Liver (tissue), 9 donors: ENCODE results near the gene CTSE. TPM values are rescaled to one million over a fixed set of nuclear protein-coding genes. Genes with fewer than 3 reads are reported as not detected.

ENCODE experiments used
- DNase-seq: peaks from one replicate; pipeline ENCODE4 v3.0.0-alpha.2; 2017; ENCODE audit warnings: low spot score
- H3K27ac ChIP-seq, 2 donors: one replicate each; pipeline ENCODE4 v1.7.0; 2013; ENCODE audit warnings: inconsistent platforms in 2 of 2, low read length in 2 of 2, control low read depth in 1 of 2, low read depth in 1 of 2, mild to moderate bottlenecking in 1 of 2
- H3K27me3 ChIP-seq, 4 donors: one replicate each; pipeline versions ENCODE4 v1.6.1 to v1.7.0; 2013; ENCODE audit warnings: low read length in 3 of 4, inconsistent platforms in 1 of 4, mild to moderate bottlenecking in 1 of 4, moderate library complexity in 1 of 4; ENCODE audit not compliant: control insufficient read depth in 4 of 4, insufficient read depth in 4 of 4
- H3K36me3 ChIP-seq, 4 donors: one replicate each; pipeline versions ENCODE4 v1.6.1 to v1.7.0; 2013; ENCODE audit warnings: low read length in 3 of 4, mild to moderate bottlenecking in 3 of 4, low read depth in 1 of 4, moderate library complexity in 1 of 4; ENCODE audit not compliant: control insufficient read depth in 4 of 4, insufficient read depth in 3 of 4
- H3K4me1 ChIP-seq, 4 donors: one replicate each; pipeline versions ENCODE4 v1.6.1 to v1.7.0; 2013; ENCODE audit warnings: low read length in 3 of 4, mild to moderate bottlenecking in 3 of 4, moderate library complexity in 1 of 4; ENCODE audit not compliant: control insufficient read depth in 4 of 4, insufficient read depth in 4 of 4
- H3K4me3 ChIP-seq, 3 donors: one replicate each; pipeline versions ENCODE4 v1.6.1 to v1.7.0; 2013; ENCODE audit warnings: low read length in 3 of 3, control low read depth in 1 of 3, low read depth in 1 of 3, mild to moderate bottlenecking in 1 of 3
- H3K9ac ChIP-seq, 2 donors: one replicate each; pipeline ENCODE4 v1.7.0; 2013; ENCODE audit warnings: low read length in 2 of 2, mild to moderate bottlenecking in 2 of 2, moderate library complexity in 2 of 2, control low read depth in 1 of 2, low read depth in 1 of 2
- H3K9me3 ChIP-seq, 4 donors: one replicate each; pipeline versions ENCODE4 v1.6.1 to v1.7.0; 2013; ENCODE audit warnings: low read length in 3 of 4; ENCODE audit not compliant: control insufficient read depth in 4 of 4
- EGR1 ChIP-seq, 2 donors: IDR thresholded peaks; 2 replicates each; pipeline ENCODE4 v1.6.1; 2016 to 2018; ENCODE audit warnings: antibody characterized with exemption in 2 of 2, low read depth in 2 of 2
- FOXA1 ChIP-seq: IDR thresholded peaks from 2 replicates; pipeline ENCODE4 v1.6.1; 2016; ENCODE audit warnings: antibody characterized with exemption
- FOXA2 ChIP-seq: IDR thresholded peaks from 2 replicates; pipeline ENCODE4 v1.6.1; 2016; ENCODE audit warnings: antibody characterized with exemption
- HNF4A ChIP-seq, 2 donors: conservative IDR thresholded peaks; 2 replicates each; pipeline ENCODE4 v1.6.1; 2016; ENCODE audit warnings: antibody characterized with exemption in 2 of 2, mild to moderate bottlenecking in 2 of 2
- HNF4G ChIP-seq: IDR thresholded peaks from 2 replicates; pipeline ENCODE4 v1.6.1; 2016; ENCODE audit warnings: antibody characterized with exemption
- RAD21 ChIP-seq, 2 donors: IDR thresholded peaks; 2 replicates each; pipeline ENCODE4 v1.6.1; 2016; ENCODE audit warnings: antibody characterized with exemption in 2 of 2, mild to moderate bottlenecking in 2 of 2
- RXRA ChIP-seq, 2 donors: IDR thresholded peaks; 2 replicates each; pipeline ENCODE4 v1.6.1; 2017 to 2018; ENCODE audit warnings: antibody characterized with exemption in 2 of 2, mild to moderate bottlenecking in 1 of 2
- TAF1 ChIP-seq: conservative IDR thresholded peaks from 2 replicates; pipeline ENCODE4 v1.6.1; 2016; ENCODE audit warnings: antibody characterized with exemption, mild to moderate bottlenecking
- YY1 ChIP-seq: IDR thresholded peaks from 2 replicates; pipeline ENCODE4 v1.6.1; 2016; ENCODE audit warnings: antibody characterized with exemption, mild to moderate bottlenecking
- WGBS: extraction: QIAGEN DNeasy Blood & Tissue Kit; methylation state at CpG from one replicate; pipeline ENCODE4 v1.1.7; 2013; 5-methylcytosine and 5-hydroxymethylcytosine counted together
- polyA plus RNA-seq, 2 donors: library from polyadenylated mRNA; stranded (reverse) in 1 of 2; unstranded in 1 of 2; fragments of 200-250 nt in 1 of 2; fragments of >200 nt in 1 of 2; fragmentation: Nextera tagmentation in 1 of 2; extraction: Ambion mirVana in 1 of 2; gene quantifications; one replicate each; pipeline versions ENCODE4 v1.2.1 to v1.2.3, GENCODE V29; 2013 to 2015
- total RNA-seq, 2 donors: library from RNA; depleted of rRNA; stranded (reverse); fragments of >200 nt; gene quantifications; one replicate each; pipeline ENCODE4 v1.2.3, GENCODE V29; 2014
- TF ChIP-seq, protein P1 (sequence below): fragments of 150-350 bp; IDR thresholded peaks from 2 replicates; pipeline ENCODE4 v1.5.1; 2017; ENCODE audit warnings: improper control_type of control experiment, low read depth, low read length; ENCODE audit not compliant: missing input control
- TF ChIP-seq, protein P2 (sequence below): IDR thresholded peaks from 2 replicates; pipeline ENCODE4 v1.6.1; 2016; ENCODE audit warnings: antibody characterized with exemption
- TF ChIP-seq, protein P3 (sequence below): IDR thresholded peaks from 2 replicates; pipeline ENCODE4 v1.6.1; 2016; ENCODE audit warnings: antibody characterized with exemption, mild to moderate bottlenecking
- TF ChIP-seq, protein P4 (sequence below): IDR thresholded peaks from 2 replicates; pipeline ENCODE4 v1.6.1; 2016; ENCODE audit warnings: antibody characterized with exemption
- donor health status: healthy.
- donor health status: healthy.
- donor health status: healthy.
- donor health status: healthy.
- donor health status: healthy.

The CTSE gene
- total and polyA plus RNA-seq, 4 donors, result under 0.01 to 32.8 (median 0.06) TPM

DNA sequence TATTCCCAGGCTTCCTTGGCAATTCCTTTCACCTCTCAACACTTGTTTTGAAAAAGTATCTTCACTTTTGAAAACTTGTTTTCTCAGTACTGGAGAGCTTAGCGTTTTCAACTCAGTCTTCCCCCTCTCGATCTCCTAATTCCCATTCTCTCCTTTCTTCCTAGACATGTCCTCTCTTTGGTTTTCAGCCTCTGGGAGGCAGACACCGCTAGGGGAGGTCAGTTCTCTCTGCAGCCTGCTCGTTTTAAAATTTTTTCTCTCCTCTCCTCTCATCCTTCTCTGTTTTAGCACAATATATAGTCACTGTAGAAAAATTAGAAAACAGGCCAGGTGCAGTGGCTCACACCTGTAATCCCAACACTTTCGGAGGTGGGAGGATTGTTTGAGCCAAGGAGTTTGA, 16.6 kb upstream of the CTSE start:
- H3K36me3 ChIP-seq, result no peaks in the 10 kb centered on the region
- no peaks in the 10 kb centered on the region for H3K27me3 ChIP-seq
- H3K27ac ChIP-seq, result no peak overlapping the region
- H3K4me3 ChIP-seq, result no peak overlapping the region
- no peak for DNase-seq
- no peak overlapping the region for H3K9ac ChIP-seq
- H3K4me1 ChIP-seq, result no peaks in the 10 kb centered on the region
- TF ChIP-seq HNF4A (conservative IDR thresholded peaks at IDR 0.05) (no peak), HNF4G (no peak), TAF1 (no peak), YY1 (no peak), FOXA1 (no peak), RAD21 (IDR thresholded peaks at IDR 0.05) (no peak), EGR1 (IDR thresholded peaks at IDR 0.05; ENCODE audit: low read depth in 2 of 2) (no peak), RXRA (IDR thresholded peaks at IDR 0.05) (no peak)
- TF ChIP-seq, protein P1, sequence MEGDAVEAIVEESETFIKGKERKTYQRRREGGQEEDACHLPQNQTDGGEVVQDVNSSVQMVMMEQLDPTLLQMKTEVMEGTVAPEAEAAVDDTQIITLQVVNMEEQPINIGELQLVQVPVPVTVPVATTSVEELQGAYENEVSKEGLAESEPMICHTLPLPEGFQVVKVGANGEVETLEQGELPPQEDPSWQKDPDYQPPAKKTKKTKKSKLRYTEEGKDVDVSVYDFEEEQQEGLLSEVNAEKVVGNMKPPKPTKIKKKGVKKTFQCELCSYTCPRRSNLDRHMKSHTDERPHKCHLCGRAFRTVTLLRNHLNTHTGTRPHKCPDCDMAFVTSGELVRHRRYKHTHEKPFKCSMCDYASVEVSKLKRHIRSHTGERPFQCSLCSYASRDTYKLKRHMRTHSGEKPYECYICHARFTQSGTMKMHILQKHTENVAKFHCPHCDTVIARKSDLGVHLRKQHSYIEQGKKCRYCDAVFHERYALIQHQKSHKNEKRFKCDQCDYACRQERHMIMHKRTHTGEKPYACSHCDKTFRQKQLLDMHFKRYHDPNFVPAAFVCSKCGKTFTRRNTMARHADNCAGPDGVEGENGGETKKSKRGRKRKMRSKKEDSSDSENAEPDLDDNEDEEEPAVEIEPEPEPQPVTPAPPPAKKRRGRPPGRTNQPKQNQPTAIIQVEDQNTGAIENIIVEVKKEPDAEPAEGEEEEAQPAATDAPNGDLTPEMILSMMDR, result no peak
- TF ChIP-seq, protein P2, sequence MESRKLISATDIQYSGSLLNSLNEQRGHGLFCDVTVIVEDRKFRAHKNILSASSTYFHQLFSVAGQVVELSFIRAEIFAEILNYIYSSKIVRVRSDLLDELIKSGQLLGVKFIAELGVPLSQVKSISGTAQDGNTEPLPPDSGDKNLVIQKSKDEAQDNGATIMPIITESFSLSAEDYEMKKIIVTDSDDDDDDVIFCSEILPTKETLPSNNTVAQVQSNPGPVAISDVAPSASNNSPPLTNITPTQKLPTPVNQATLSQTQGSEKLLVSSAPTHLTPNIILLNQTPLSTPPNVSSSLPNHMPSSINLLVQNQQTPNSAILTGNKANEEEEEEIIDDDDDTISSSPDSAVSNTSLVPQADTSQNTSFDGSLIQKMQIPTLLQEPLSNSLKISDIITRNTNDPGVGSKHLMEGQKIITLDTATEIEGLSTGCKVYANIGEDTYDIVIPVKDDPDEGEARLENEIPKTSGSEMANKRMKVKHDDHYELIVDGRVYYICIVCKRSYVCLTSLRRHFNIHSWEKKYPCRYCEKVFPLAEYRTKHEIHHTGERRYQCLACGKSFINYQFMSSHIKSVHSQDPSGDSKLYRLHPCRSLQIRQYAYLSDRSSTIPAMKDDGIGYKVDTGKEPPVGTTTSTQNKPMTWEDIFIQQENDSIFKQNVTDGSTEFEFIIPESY, result no peak
- TF ChIP-seq, protein P3, sequence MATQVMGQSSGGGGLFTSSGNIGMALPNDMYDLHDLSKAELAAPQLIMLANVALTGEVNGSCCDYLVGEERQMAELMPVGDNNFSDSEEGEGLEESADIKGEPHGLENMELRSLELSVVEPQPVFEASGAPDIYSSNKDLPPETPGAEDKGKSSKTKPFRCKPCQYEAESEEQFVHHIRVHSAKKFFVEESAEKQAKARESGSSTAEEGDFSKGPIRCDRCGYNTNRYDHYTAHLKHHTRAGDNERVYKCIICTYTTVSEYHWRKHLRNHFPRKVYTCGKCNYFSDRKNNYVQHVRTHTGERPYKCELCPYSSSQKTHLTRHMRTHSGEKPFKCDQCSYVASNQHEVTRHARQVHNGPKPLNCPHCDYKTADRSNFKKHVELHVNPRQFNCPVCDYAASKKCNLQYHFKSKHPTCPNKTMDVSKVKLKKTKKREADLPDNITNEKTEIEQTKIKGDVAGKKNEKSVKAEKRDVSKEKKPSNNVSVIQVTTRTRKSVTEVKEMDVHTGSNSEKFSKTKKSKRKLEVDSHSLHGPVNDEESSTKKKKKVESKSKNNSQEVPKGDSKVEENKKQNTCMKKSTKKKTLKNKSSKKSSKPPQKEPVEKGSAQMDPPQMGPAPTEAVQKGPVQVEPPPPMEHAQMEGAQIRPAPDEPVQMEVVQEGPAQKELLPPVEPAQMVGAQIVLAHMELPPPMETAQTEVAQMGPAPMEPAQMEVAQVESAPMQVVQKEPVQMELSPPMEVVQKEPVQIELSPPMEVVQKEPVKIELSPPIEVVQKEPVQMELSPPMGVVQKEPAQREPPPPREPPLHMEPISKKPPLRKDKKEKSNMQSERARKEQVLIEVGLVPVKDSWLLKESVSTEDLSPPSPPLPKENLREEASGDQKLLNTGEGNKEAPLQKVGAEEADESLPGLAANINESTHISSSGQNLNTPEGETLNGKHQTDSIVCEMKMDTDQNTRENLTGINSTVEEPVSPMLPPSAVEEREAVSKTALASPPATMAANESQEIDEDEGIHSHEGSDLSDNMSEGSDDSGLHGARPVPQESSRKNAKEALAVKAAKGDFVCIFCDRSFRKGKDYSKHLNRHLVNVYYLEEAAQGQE, result no peak
- TF ChIP-seq, protein P4, sequence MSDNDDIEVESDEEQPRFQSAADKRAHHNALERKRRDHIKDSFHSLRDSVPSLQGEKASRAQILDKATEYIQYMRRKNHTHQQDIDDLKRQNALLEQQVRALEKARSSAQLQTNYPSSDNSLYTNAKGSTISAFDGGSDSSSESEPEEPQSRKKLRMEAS, result no peak
- WGBS, result 78% methylated on average over 5 of the region's 5 CpGs
- H3K9me3 ChIP-seq, result no peaks in the 10 kb centered on the region

DNA sequence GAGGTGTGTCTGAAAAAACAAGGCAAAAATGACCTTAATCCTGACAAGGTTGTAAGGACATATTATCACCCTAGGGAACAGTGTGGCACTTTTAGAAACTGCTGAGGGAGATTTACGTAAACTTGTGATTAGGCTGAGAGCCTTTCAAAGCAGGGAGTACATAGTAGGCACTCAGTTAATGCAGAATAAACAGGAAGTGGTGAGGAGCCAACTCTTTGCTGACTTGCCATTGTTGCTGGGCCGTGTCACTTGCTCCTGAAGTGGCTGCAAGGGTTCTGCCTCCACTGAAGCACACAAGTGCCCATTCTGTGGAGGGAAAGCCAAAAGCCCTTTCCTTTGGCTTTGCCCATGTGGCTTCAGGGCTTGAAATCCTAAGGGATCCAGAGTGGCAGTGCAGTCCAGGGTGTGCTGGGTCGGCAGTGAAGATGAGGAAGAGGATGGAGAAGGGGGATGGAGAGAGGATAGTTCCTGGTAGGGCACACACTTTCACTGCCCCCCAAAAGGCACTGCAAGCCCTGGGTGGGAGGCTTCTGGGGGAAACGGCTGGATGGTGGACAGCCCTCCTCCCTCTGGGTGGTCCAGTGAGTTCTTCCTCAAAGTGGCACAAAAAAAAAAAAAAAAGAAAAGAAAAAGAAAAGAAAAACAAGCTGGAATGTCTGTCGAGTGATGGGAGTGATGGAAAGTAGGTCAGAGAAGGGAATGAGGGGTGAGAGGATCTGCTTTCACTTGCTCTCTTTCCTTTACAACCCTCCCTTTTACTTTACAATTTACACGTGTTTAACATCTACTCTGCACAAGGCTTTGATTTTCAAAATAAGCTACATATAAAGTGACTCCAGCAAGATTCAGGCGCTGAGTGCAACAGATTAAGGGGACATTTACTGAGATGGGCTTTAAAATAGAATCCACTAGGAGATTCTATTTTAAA, 15.6 kb upstream of the CTSE start:
- TF ChIP-seq FOXA1, result no peak
- TF ChIP-seq, protein P4, result no peak
- TF ChIP-seq FOXA2, result no peak
- no peaks in the 10 kb centered on the region for H3K27me3 ChIP-seq
- WGBS, result 63% methylated on average over 7 of the region's 7 CpGs
- no peaks in the 10 kb centered on the region for H3K4me1 ChIP-seq
- no peak overlapping the region for H3K27ac ChIP-seq
- no peak for DNase-seq
- H3K4me3 ChIP-seq, result no peak overlapping the region
- no peak overlapping the region for H3K9ac ChIP-seq
- H3K9me3 ChIP-seq, result no peaks in the 10 kb centered on the region
- no peaks in the 10 kb centered on the region for H3K36me3 ChIP-seq
